CD4-positive, alpha-beta T cell treated with Interleukin-17A for 4 hours (primary cell): ENCODE data around the gene MAP3K9.

Experiments
- DNase-seq: peaks from one replicate; pipeline ENCODE4 v3.0.0-alpha.2; 2020; ENCODE audit warnings: mixed read lengths

Gene MAP3K9

DNA sequence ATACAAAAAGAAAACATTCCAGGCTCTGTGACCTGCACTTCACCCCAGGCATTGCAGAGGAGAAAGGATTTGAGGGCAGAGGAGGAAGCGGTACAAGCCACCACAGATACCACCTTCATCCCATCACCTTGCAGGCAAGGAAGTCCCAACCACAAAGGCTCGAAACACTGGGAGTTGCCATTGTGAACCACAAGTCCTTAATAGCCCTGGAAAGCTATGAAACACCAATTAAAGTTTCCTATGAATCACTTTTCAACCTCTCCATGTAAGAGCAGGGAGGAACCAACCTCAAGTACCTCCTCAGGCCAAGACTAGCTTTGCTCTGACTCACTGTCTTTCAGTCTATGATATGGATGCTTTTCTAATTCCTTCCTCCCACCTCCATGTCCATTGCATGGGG, 27.0 kb downstream of the MAP3K9 start:
- DNase-seq: no peak

- no peak for DNase-seq
Measured at GRCh38 chr14:70780396-70781075, 28.8 kb downstream of the MAP3K9 start.

GRCh38 chr14:70779667-70780066, 29.6 kb downstream of the MAP3K9 start:
- DNase-seq: no peak

DNA sequence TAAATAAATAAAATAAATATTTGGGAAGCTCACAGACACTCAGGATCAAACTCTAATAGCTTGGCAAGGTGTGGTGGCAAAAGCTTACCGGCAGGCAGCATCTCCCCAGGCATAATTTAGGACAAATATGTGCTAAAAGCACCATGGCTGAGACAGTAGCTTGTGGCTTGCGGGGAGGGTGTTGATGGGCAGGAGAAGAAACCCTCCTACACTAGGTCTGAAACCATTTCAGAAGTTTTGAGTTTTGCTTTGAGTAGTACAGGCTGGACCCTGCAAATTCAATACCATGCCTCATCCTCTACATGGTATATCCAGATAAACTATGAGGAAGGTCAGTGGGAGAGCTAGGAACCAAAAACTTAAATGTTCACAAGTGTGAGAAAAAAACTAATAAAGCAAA, 33.1 kb downstream of the MAP3K9 start:
- no peak for DNase-seq

GRCh38 chr14:70773182-70773862, 36.0 kb downstream of the MAP3K9 start:
- no peak for DNase-seq

- DNase-seq: no peak
Measured at GRCh38 chr14:70771781-70772212, 37.5 kb downstream of the MAP3K9 start.

- no peak for DNase-seq
Measured at GRCh38 chr14:70770490-70770889, 38.8 kb downstream of the MAP3K9 start.

- no peak for DNase-seq
Measured at GRCh38 chr14:70759398-70759797, 49.9 kb downstream of the MAP3K9 start.

- no peak for DNase-seq
Measured at GRCh38 chr14:70755655-70756054, 53.7 kb downstream of the MAP3K9 start.

DNA sequence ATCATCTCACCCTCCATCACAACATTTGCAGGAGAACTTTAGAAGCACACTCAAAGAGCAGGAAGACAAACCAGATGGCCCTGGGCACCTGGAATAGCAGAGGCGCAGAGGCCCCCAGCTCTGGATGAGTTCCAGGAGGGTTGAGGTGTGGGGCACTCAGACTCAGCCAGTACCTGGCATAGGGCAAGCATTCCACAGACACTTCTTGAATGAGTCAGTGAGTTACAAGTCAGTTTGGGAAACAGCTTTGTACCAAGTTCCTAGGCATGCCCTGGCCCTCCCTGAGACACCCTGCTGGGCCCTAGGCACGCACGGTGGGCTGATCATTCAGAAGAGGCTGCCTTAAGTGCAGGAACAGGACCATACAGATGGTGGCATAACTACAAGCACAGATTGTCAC, 54.3 kb downstream of the MAP3K9 start:
- DNase-seq: no peak

GRCh38 chr14:70753518-70753953, 55.8 kb downstream of the MAP3K9 start:
- no peak for DNase-seq

GRCh38 chr14:70748422-70748821, 60.9 kb downstream of the MAP3K9 start:
- DNase-seq: no peak

DNA sequence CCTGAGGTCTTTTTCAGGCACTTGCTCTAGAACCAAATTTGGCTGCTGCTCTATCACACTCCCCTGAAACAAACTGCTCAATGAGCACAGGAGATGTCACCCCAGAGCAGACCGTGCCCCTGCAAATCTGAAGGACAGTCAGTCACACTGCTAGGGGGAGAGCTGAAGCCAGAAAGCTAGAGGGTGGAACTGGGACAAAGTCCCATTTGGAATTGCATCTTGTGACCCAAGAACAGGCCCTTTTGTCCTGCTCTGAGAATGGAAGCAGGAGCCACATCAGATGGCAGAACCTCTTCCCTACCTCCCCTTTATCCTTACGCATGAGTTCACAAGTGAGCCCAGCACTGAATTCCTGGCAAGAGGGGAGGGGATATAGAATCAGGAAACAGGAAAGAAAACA, 64.7 kb downstream of the MAP3K9 start:
- no peak for DNase-seq

DNA sequence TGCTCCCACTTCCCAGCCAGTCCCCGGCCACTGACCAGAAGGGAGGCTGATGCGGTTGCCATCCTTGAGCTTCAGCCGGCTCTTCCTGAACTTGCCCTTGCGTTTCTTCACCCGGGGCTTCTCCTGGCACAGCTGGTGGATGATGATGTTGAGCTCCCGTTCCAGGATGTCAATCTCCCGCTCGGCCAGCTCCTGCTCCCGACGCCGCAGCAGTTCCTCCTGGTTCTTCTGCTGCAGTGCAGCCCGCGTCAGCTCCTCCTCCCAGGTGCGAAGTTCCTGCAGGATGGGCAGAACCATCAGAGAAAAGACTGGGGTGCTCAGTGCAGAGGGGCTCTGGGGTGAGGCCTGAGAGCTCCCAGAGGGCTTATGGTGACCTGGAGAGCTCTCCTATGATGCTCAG, 67.0 kb downstream of the MAP3K9 start:
- DNase-seq: no peak

DNA sequence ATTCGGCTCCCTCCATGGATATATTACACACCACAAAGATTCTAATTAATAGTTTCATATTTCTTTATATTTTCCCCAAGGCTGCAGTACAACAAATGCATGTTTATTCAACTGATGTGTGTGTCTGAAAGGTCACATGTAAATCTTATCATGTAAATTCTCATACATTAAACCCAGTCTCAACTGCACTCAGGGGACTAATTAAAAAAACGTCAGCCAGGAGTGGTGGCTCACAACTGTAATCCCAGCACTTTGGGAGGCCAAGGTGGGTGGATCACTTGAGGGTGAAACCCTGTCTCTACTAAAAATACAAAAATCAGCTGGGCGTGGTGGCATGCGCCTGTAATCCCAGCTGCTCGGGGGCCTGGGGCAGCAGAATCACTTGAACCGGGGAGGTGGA, 67.8 kb downstream of the MAP3K9 start:
- no peak for DNase-seq

GRCh38 chr14:70735043-70735442, 74.3 kb downstream of the MAP3K9 start:
- no peak for DNase-seq

- DNase-seq: no peak
Measured at GRCh38 chr14:70731447-70732239, 77.7 kb downstream of the MAP3K9 start.

GRCh38 chr14:70730393-70730792, 78.9 kb downstream of the MAP3K9 start:
- DNase-seq: no peak

- DNase-seq: no peak
Measured at GRCh38 chr14:70726651-70727375, 82.5 kb downstream of the MAP3K9 start.

GRCh38 chr14:70724944-70725343, 84.4 kb downstream of the MAP3K9 start:
- no peak for DNase-seq

DNA sequence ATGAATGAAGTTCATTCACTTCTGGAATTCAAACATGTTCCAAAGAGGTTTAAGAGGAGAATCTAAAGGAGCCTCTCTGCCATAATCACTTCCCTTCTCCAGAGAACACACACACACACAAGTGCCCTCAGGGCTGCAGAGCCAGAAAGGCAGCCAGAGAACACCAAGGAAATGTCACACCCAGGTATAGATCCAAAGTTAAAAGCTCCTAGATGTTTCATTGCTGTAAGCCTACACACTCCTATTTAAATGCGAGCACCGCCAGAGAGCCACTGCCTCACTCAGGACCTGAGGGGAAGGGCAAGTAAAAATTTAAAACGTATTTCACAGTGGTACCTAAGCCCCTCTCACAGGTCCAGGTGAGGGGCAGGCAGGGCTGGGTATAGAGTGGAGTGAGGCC, 85.2 kb downstream of the MAP3K9 start:
- no peak for DNase-seq

- DNase-seq: no peak
Measured at GRCh38 chr14:70723276-70723675, 86.0 kb downstream of the MAP3K9 start.

DNA sequence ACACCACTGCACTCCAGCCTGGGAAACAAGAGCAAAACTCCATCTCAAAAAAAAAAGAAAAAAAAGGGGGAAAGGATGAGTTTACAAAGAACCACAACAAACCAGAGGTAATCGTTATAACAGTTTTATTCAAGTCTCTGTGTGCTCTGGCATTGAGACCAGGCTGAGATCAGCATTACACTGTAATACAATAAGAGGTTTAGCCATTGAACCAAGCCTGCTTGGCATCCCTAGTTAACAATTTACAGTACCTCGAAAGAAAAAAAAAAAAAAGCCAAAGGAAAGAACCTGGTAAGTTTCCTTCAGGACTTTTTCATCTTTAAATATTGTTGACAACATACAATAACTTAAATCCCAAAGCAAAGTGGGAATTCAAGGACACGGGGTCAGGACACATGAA, 86.9 kb downstream of the MAP3K9 start:
- no peak for DNase-seq
